Upper lobe of left lung (tissue), 6 donors: ENCODE data around the gene SFT2D2. TPM values are rescaled to one million over a fixed set of nuclear protein-coding genes. Genes with fewer than 3 reads are reported as not detected.
"Not testable (repeated sequence)": the region's sequence is repeated elsewhere in the genome, so short reads cannot be mapped to it uniquely, and the experiment has no call there.

ENCODE experiments used
- ATAC-seq, 2 donors: fragments of 200-7000 bp; cut with Tn5 transposase; one replicate each; pipeline ENCODE4 v1.9.1; 2022; ENCODE audit warnings: mild to moderate bottlenecking in 2 of 2, moderate library complexity in 2 of 2; ENCODE audit not compliant: low FRiP score in 2 of 2
- DNase-seq, 2 donors: peaks; one replicate each; pipeline ENCODE4 v3.0.0-alpha.2; 2019 to 2020
- H3K27ac ChIP-seq, 4 donors: fragments of 200-600 bp; sonication (generic); one replicate each; pipeline ENCODE4 v1.5.1; 2016 to 2019
- H3K27me3 ChIP-seq, 4 donors: fragments of 200-600 bp; sonication (generic); one replicate each; pipeline ENCODE4 v1.5.1; 2017 to 2019
- H3K36me3 ChIP-seq, 4 donors: fragments of 200-600 bp; sonication (generic); one replicate each; pipeline ENCODE4 v1.5.1; 2016 to 2019
- H3K4me1 ChIP-seq, 4 donors: fragments of 200-600 bp; sonication (generic); one replicate each; pipeline ENCODE4 v1.5.1; 2018 to 2019
- H3K4me3 ChIP-seq, 4 donors: fragments of 200-600 bp; sonication (generic); one replicate each; pipeline ENCODE4 v1.5.1; 2017 to 2019; ENCODE audit warnings: mild to moderate bottlenecking in 2 of 4, moderate library complexity in 1 of 4
- H3K9me3 ChIP-seq, 4 donors: fragments of 200-600 bp; sonication (generic); one replicate each; pipeline ENCODE4 v1.5.1; 2018 to 2019
- EP300 ChIP-seq, 4 donors: sonication (generic); formaldehyde crosslinking; IDR thresholded peaks; one replicate each; pipeline ENCODE4 v1.5.1; 2017; ENCODE audit warnings: antibody characterized with exemption in 4 of 4, control low read depth in 2 of 4
- POLR2A ChIP-seq, 4 donors: fragments of 450-650 bp; IDR thresholded peaks; one replicate each; pipeline ENCODE4 v1.5.1; 2016 to 2017; ENCODE audit warnings: antibody characterized with exemption in 4 of 4, mild to moderate bottlenecking in 2 of 4
- POLR2AphosphoS5 ChIP-seq, 2 donors: sonication (generic); formaldehyde crosslinking; IDR thresholded peaks; one replicate each; pipeline ENCODE4 v1.5.1; 2017; ENCODE audit warnings: antibody characterized with exemption in 2 of 2
- WGBS, 2 donors: methylation state at CpG; one replicate each; pipeline ENCODE4 v1.1.5; 2017 to 2018; 5-methylcytosine and 5-hydroxymethylcytosine counted together
- total RNA-seq, 6 donors: library from RNA; depleted of rRNA in 4 of 6; stranded (reverse); fragments of >200 nt in 4 of 6; gene quantifications; one replicate each; pipeline versions ENCODE4 v1.1.0 to v1.2.1, GENCODE V29; 2016 to 2021
- TF ChIP-seq, protein P1 (sequence below), 6 experiments: fragments of 450-650 bp in 4 of 6; fragments of 200-600 bp in 2 of 6; sonication (generic) in 2 of 6; IDR thresholded peaks; one replicate each; pipeline ENCODE4 v1.5.1; 2016 to 2019; ENCODE audit warnings: antibody characterized with exemption in 6 of 6
- donor health status: DM: no; HTN: no; CAD: no; lungs with moderate emphysema.
- donor health status: DM: no; HTN: yes; CAD: no; lungs with severe emphysema.

Gene SFT2D2
- total RNA-seq, 6 donors from 2014 or later, result 27.7 to 70.6 (median 41.9) TPM

DNA sequence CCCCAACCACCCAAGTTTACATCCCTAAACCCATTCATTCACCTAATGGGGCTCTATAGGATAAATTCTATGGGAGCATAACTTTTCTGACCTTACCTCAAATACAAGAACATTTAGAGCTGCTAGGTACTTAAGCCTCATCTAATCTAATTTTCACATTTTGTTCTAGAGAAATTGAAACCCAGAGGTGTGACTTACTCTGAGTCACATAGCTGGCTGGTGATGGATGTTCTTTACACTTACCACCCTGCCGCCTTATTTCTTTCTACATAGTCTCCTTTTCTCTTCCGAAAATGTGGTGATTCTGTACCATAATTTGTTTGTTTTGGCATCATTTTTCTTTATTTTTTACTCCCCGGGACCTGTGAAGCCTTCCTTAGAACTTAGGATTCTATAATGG is 26.7 kb upstream of the SFT2D2 start:
- Histone ChIP-seq H3K27me3 (no peaks in the 10 kb centered on the region), H3K27ac (no peak overlapping the region), H3K4me3 (no peak overlapping the region), H3K9me3 (no peaks in the 10 kb centered on the region), H3K4me1 (no peaks in the 10 kb centered on the region), H3K36me3 (peaks cover 15 to 70% (median 23%) of the 10 kb centered on the region in 4 donors)
- WGBS, 2 donors, result 62 to 67% methylated on average over 3 of the region's 3 CpGs
- DNase-seq (no peak), ATAC-seq (no peak)
- no peak for TF ChIP-seq POLR2AphosphoS5 (IDR thresholded peaks at IDR 0.05)
- TF ChIP-seq, protein P1, sequence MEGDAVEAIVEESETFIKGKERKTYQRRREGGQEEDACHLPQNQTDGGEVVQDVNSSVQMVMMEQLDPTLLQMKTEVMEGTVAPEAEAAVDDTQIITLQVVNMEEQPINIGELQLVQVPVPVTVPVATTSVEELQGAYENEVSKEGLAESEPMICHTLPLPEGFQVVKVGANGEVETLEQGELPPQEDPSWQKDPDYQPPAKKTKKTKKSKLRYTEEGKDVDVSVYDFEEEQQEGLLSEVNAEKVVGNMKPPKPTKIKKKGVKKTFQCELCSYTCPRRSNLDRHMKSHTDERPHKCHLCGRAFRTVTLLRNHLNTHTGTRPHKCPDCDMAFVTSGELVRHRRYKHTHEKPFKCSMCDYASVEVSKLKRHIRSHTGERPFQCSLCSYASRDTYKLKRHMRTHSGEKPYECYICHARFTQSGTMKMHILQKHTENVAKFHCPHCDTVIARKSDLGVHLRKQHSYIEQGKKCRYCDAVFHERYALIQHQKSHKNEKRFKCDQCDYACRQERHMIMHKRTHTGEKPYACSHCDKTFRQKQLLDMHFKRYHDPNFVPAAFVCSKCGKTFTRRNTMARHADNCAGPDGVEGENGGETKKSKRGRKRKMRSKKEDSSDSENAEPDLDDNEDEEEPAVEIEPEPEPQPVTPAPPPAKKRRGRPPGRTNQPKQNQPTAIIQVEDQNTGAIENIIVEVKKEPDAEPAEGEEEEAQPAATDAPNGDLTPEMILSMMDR (IDR thresholded peaks at IDR 0.05), result no peak
- TF ChIP-seq POLR2A (IDR thresholded peaks at IDR 0.05), result no peak
- TF ChIP-seq EP300 (IDR thresholded peaks at IDR 0.05), result no peak

- DNase-seq (no peak), ATAC-seq (peak in 1 of 2 donors; percentile 58)
- no peak overlapping the region for H3K27ac ChIP-seq
- H3K4me3 ChIP-seq, result no peak overlapping the region
- H3K36me3 ChIP-seq, result peaks cover 3 to 41% (median 16%) of the 10 kb centered on the region in 4 donors
- no peaks in the 10 kb centered on the region for H3K27me3 ChIP-seq
- no peaks in the 10 kb centered on the region for H3K9me3 ChIP-seq
- 58 to 75% methylated on average over 1 of the region's 1 CpG for WGBS, 2 donors
- no peaks in the 10 kb centered on the region for H3K4me1 ChIP-seq
- no peak for TF ChIP-seq POLR2AphosphoS5 (IDR thresholded peaks at IDR 0.05)
- TF ChIP-seq, protein P1 (IDR thresholded peaks at IDR 0.05), result no peak
- no peak for TF ChIP-seq EP300 (IDR thresholded peaks at IDR 0.05)
- no peak for TF ChIP-seq POLR2A (IDR thresholded peaks at IDR 0.05)
Observed at GRCh38 chr1:168202941-168203654, 22.7 kb upstream of the SFT2D2 start.

- H3K4me3 ChIP-seq, result no peak overlapping the region
- no peaks in the 10 kb centered on the region for H3K27me3 ChIP-seq
- no peaks in the 10 kb centered on the region for H3K9me3 ChIP-seq
- TF ChIP-seq, protein P1 (IDR thresholded peaks at IDR 0.05), result no peak
- no peak for TF ChIP-seq POLR2AphosphoS5 (IDR thresholded peaks at IDR 0.05)
- no peak for TF ChIP-seq EP300 (IDR thresholded peaks at IDR 0.05)
- no peak for TF ChIP-seq POLR2A (IDR thresholded peaks at IDR 0.05)
- no peak overlapping the region for H3K27ac ChIP-seq
- ATAC-seq, result no peak
- peaks cover 0 to 11% (median 0%) of the 10 kb centered on the region in 4 donors for H3K36me3 ChIP-seq
- no peaks in the 10 kb centered on the region for H3K4me1 ChIP-seq
- no peak for DNase-seq
Observed at GRCh38 chr1:168206111-168206510, 19.7 kb upstream of the SFT2D2 start.

DNA sequence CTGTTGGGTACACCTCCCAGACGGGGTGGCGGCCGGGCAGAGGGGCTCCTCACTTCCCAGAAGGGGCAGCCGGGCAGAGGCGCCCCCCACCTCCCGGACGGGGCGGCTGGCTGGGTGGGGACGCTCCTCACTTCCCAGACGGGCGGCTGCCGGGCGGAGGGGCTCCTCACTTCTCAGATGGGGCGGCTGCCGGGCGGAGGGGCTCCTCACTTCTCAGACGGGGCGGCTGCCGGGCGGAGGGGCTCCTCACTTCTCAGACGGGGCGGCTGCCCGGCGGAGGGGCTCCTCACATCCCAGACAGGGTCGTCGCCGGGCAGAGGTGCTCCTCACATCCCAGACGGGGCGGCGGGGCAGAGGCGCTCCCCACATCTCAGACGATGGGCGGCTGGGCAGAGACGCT is 18.1 kb upstream of the SFT2D2 start:
- not testable (repeated sequence) for H3K36me3 ChIP-seq, H3K27me3 ChIP-seq, H3K9me3 ChIP-seq, H3K27ac ChIP-seq, ATAC-seq, H3K4me3 ChIP-seq, H3K4me1 ChIP-seq
- 99 to 100% methylated on average over 6 to 14 of the region's 34 CpGs for WGBS, 2 donors
- DNase-seq, result peak in 1 of 2 donors; percentile 53

GRCh38 chr1:168210312-168210711 is 15.5 kb upstream of the SFT2D2 start:
- TF ChIP-seq, protein P1 (IDR thresholded peaks at IDR 0.05), result no peak
- TF ChIP-seq POLR2AphosphoS5 (IDR thresholded peaks at IDR 0.05), result no peak
- TF ChIP-seq EP300 (IDR thresholded peaks at IDR 0.05), result no peak
- TF ChIP-seq POLR2A (IDR thresholded peaks at IDR 0.05), result no peak
- WGBS, 2 donors, result 93% methylated on average over 3 of the region's 3 CpGs
- H3K4me3 ChIP-seq, result no peak overlapping the region
- H3K4me1 ChIP-seq, result no peaks in the 10 kb centered on the region
- ATAC-seq (no peak), DNase-seq (no peak)
- H3K9me3 ChIP-seq, result no peaks in the 10 kb centered on the region
- H3K36me3 ChIP-seq, result no peaks in the 10 kb centered on the region
- no peak overlapping the region for H3K27ac ChIP-seq
- H3K27me3 ChIP-seq, result no peaks in the 10 kb centered on the region
